ENCODE measurements around the gene PPP6R1. TPM values are rescaled to one million over a fixed set of nuclear protein-coding genes. Genes with fewer than 3 reads are reported as not detected.

Gene PPP6R1
- total RNA-seq, 1 experiment from 2014 or later = 172 TPM

DNA sequence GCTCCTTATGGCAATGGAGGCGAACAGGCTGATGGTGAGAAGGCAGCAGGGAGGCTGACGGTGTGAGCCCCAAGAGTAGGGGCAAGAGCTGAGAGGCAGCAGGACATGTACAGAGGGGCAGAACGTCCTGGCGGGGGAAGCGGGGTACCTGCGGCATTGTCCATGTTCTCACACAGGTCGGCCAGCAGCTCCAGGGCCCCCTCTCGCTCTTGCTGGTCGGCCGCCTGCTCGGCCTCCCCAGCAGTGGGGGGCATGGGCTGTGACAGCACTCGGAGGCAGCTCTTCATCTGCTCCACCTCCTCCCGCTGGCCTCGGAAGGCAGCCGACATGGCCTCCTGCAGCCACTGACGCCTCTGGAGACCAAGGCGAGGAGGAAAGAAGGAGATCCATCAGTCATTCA lies 18.7 kb upstream of the PPP6R1 start:
- no peaks in the 10 kb centered on the region for H3K27me3 ChIP-seq (ENCODE audit: control insufficient read depth, insufficient read depth, low read length)
- no peak overlapping the region for H3K4me3 ChIP-seq (ENCODE audit: low read depth in 2 of 2, low read length in 2 of 2)
- H3K27ac ChIP-seq (ENCODE audit: low read length) = no peak overlapping the region
- ChIA-PET POLR2A (no interaction called here), CTCF (interaction anchor here (0.6 kb wide), 1 partner anchor 18 kb away, joined by 3 read pairs; no protein-coding TSS in a partner anchor)
- no peak for DNase-seq (ENCODE audit: low read depth, low spot score)
- H3K4me1 ChIP-seq (ENCODE audit: control insufficient read depth, insufficient read depth, low read length) = peaks cover 12% of the 10 kb centered on the region
- H3K36me3 ChIP-seq (ENCODE audit: control insufficient read depth, insufficient read depth, low read length) = no peaks in the 10 kb centered on the region
- ATAC-seq = no peak
- in situ Hi-C loops (cut with HindIII; ENCODE audit: low pct_unique_long_range_greater_than_20kb, low sequenced_read_pairs) = no loop called here
- no TSS peak for BruUV-seq (replicated peaks)
- TF ChIP-seq POLR2AphosphoS5 (IDR thresholded peaks at IDR 0.05; ENCODE audit: low read depth, low read length) = no peak
- TF ChIP-seq, protein P1, sequence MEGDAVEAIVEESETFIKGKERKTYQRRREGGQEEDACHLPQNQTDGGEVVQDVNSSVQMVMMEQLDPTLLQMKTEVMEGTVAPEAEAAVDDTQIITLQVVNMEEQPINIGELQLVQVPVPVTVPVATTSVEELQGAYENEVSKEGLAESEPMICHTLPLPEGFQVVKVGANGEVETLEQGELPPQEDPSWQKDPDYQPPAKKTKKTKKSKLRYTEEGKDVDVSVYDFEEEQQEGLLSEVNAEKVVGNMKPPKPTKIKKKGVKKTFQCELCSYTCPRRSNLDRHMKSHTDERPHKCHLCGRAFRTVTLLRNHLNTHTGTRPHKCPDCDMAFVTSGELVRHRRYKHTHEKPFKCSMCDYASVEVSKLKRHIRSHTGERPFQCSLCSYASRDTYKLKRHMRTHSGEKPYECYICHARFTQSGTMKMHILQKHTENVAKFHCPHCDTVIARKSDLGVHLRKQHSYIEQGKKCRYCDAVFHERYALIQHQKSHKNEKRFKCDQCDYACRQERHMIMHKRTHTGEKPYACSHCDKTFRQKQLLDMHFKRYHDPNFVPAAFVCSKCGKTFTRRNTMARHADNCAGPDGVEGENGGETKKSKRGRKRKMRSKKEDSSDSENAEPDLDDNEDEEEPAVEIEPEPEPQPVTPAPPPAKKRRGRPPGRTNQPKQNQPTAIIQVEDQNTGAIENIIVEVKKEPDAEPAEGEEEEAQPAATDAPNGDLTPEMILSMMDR (IDR thresholded peaks at IDR 0.05) = no peak
- TF ChIP-seq TCF7L2 (IDR thresholded peaks at IDR 0.05; ENCODE audit: low read depth, low read length) = no peak
- no peak for TF ChIP-seq SIN3A (IDR thresholded peaks at IDR 0.05; ENCODE audit: borderline replicate concordance, insufficient read depth, low read depth, low read length)
- no peak for TF ChIP-seq REST (IDR thresholded peaks at IDR 0.05; ENCODE audit: insufficient read depth in 1 of 2, low read depth in 2 of 2, low read length in 1 of 2)
- H3K9me3 ChIP-seq (ENCODE audit: control insufficient read depth, insufficient read depth, low read depth, low read length) = no peaks in the 10 kb centered on the region
- intact Hi-C loops (cut with micrococcal nuclease; ENCODE audit: unreplicated experiment) = no loop called here

- in situ Hi-C loops (cut with HindIII; ENCODE audit: low pct_unique_long_range_greater_than_20kb, low sequenced_read_pairs) = no loop called here
- BruUV-seq (replicated peaks) = no TSS peak
Measured at GRCh38 chr19:55276720-55277430, 18.1 kb upstream of the PPP6R1 start.

More at GRCh38 chr19:55276720-55277430, 18.1 kb upstream of the PPP6R1 start:
- DNase-seq (ENCODE audit: low read depth, low spot score) = no peak
- ATAC-seq = no peak
- ChIA-PET POLR2A (no interaction called here), CTCF (interaction anchor here (0.6 kb wide), 1 partner anchor 15 kb away, joined by 4 read pairs; no protein-coding TSS in a partner anchor)
- Histone ChIP-seq H3K4me3 (ENCODE audit: low read depth in 2 of 2, low read length in 2 of 2) (no peak overlapping the region), H3K36me3 (ENCODE audit: control insufficient read depth, insufficient read depth, low read length) (no peaks in the 10 kb centered on the region), H3K4me1 (ENCODE audit: control insufficient read depth, insufficient read depth, low read length) (peaks cover 12% of the 10 kb centered on the region), H3K27me3 (ENCODE audit: control insufficient read depth, insufficient read depth, low read length) (no peaks in the 10 kb centered on the region), H3K27ac (ENCODE audit: low read length) (no peak overlapping the region), H3K9me3 (ENCODE audit: control insufficient read depth, insufficient read depth, low read depth, low read length) (no peaks in the 10 kb centered on the region)
- TF ChIP-seq SIN3A (IDR thresholded peaks at IDR 0.05; ENCODE audit: borderline replicate concordance, insufficient read depth, low read depth, low read length) (no peak), POLR2AphosphoS5 (IDR thresholded peaks at IDR 0.05; ENCODE audit: low read depth, low read length) (no peak), REST (IDR thresholded peaks at IDR 0.05; ENCODE audit: insufficient read depth in 1 of 2, low read depth in 2 of 2, low read length in 1 of 2) (no peak), TCF7L2 (IDR thresholded peaks at IDR 0.05; ENCODE audit: low read depth, low read length) (no peak)
- TF ChIP-seq, protein P1 (IDR thresholded peaks at IDR 0.05) = no peak
- intact Hi-C loops (cut with micrococcal nuclease; ENCODE audit: unreplicated experiment) = no loop called here

Measured in Panc1 (cell line).